Endothelial cell of umbilical vein (primary cell): ENCODE results near the gene FUZ. TPM values are rescaled to one million over a fixed set of nuclear protein-coding genes. Genes with fewer than 3 reads are reported as not detected.

Source experiments
- BruUV-seq: library from RNA; stranded (reverse); fragments of 400-500 nt; replicated peaks from 2 replicates; lab custom pipeline; 2021; lab: Mats Ljungman, UMichigan
- CTCF ChIA-PET: fragments of 300-600, 350-600 bp; sonication (Branson Sonifier 250); formaldehyde crosslinking; loops from one replicate; lab custom pipeline; 2021; ENCODE audit warnings: antibody characterized with exemption, inconsistent platforms; lab: Charles Lee
- POLR2A ChIA-PET: fragments of 300-600, 350-600 bp; sonication (Branson Sonifier 250); formaldehyde crosslinking; loops from one replicate; lab custom pipeline; 2021; ENCODE audit warnings: antibody characterized with exemption, inconsistent platforms; lab: Charles Lee
- DNase-seq: peaks from one replicate; pipeline ENCODE4 v3.0.0-alpha.2; 2011; ENCODE audit warnings: low read depth, low spot score
- FAIRE-seq: peaks from 2 replicates; lab custom pipeline; 2011; peaks lifted over from hg19 to GRCh38; lab: Jason Lieb, UNC
- H2AFZ ChIP-seq: 2 replicates; pipeline ENCODE4 v1.6.0; 2012; ENCODE audit warnings: low read depth, low read length, control low read depth, inconsistent platforms
- H3K27ac ChIP-seq: 2 replicates; pipeline ENCODE4 v1.5.1; 2011; ENCODE audit warnings: low read depth, mild to moderate bottlenecking, control low read depth, low read length, moderate library complexity; ENCODE audit not compliant: insufficient read depth
- H3K27me3 ChIP-seq, 2 experiments: 2 replicates each; pipeline versions ENCODE4 v1.6.0 to v1.6.1; 2011; ENCODE audit warnings: low read length in 2 of 2, mixed read lengths in 1 of 2; ENCODE audit not compliant: control insufficient read depth in 2 of 2, insufficient read depth in 2 of 2
- H3K36me3 ChIP-seq, 2 experiments: 2 replicates in 1 of 2; 3 replicates in 1 of 2; pipeline ENCODE4 v1.5.1; 2011; ENCODE audit warnings: low read length in 2 of 2, mild to moderate bottlenecking in 1 of 2, moderate library complexity in 1 of 2; ENCODE audit not compliant: control insufficient read depth in 2 of 2, insufficient read depth in 2 of 2; ENCODE audit errors: extremely low read depth in 1 of 2
- H3K4me1 ChIP-seq: 3 replicates; pipeline ENCODE4 v1.5.1; 2011; ENCODE audit warnings: mild to moderate bottlenecking, low read length; ENCODE audit not compliant: control insufficient read depth, insufficient read depth; ENCODE audit errors: extremely low read depth
- H3K4me2 ChIP-seq: 2 replicates; pipeline ENCODE4 v1.6.1; 2011; ENCODE audit warnings: low read length, control low read depth, mixed read lengths; ENCODE audit not compliant: insufficient read depth
- H3K4me3 ChIP-seq, 3 experiments: fragments of 200-600 bp in 1 of 3; sonication (generic), shearing (Covaris generic) in 1 of 3; replicated peaks in 1 of 3; 2 replicates each; pipeline ENCODE4 v1.5.1; 2011 to 2016; ENCODE audit warnings: control low read depth in 3 of 3, low read length in 3 of 3, mild to moderate bottlenecking in 2 of 3, inconsistent platforms in 1 of 3, low read depth in 1 of 3, moderate library complexity in 1 of 3; ENCODE audit not compliant: insufficient read depth in 1 of 3
- H3K79me2 ChIP-seq: 2 replicates; pipeline ENCODE4 v1.6.0; 2012; ENCODE audit warnings: low read length, inconsistent platforms; ENCODE audit not compliant: control insufficient read depth, insufficient read depth
- H3K9ac ChIP-seq: replicated peaks from 2 replicates; pipeline ENCODE3; 2011; ENCODE audit warnings: low read length, control low read depth; ENCODE audit not compliant: insufficient read depth; ENCODE audit errors: extremely low read depth
- H3K9me1 ChIP-seq: replicated peaks from 3 replicates; pipeline ENCODE4 v1.6.0; 2011; ENCODE audit warnings: mild to moderate bottlenecking, low read length; ENCODE audit not compliant: control insufficient read depth, insufficient read depth; ENCODE audit errors: extremely low read depth
- H3K9me3 ChIP-seq: replicated peaks from 2 replicates; pipeline ENCODE4 v1.5.1; 2012; ENCODE audit warnings: low read length, inconsistent platforms; ENCODE audit not compliant: control insufficient read depth, insufficient read depth
- H4K20me1 ChIP-seq: replicated peaks from 2 replicates; pipeline ENCODE3; 2011; ENCODE audit warnings: mild to moderate bottlenecking, low read length; ENCODE audit not compliant: control insufficient read depth, insufficient read depth; ENCODE audit errors: extremely low read depth
- CTCF ChIP-seq, 2 donors: IDR thresholded peaks; 1 replicate in 1 of 2; 2 replicates in 1 of 2; pipeline ENCODE4 v1.5.1; 2011; ENCODE audit warnings: low read length in 2 of 2, mild to moderate bottlenecking in 2 of 2, moderate library complexity in 2 of 2, control low read depth in 1 of 2, inconsistent platforms in 1 of 2, low read depth in 1 of 2; ENCODE audit not compliant: insufficient read depth in 1 of 2; ENCODE audit errors: extremely low read depth in 1 of 2
- EZH2 ChIP-seq: IDR thresholded peaks from 2 replicates; pipeline ENCODE4 v1.6.1; 2012; ENCODE audit warnings: borderline replicate concordance, low read depth, mild to moderate bottlenecking, moderate library complexity, low read length, inconsistent platforms; ENCODE audit not compliant: severe bottlenecking
- FOS ChIP-seq: IDR thresholded peaks from 2 replicates; pipeline ENCODE4 v1.6.1; 2011; ENCODE audit warnings: mild to moderate bottlenecking, low read length, moderate library complexity, borderline replicate concordance; ENCODE audit not compliant: insufficient read depth
- GATA2 ChIP-seq: IDR thresholded peaks from 2 replicates; pipeline ENCODE4 v1.7.0; 2011; ENCODE audit warnings: low read depth, mild to moderate bottlenecking, moderate library complexity, mixed read lengths, low read length; ENCODE audit not compliant: insufficient read length, insufficient read depth
- JUN ChIP-seq: IDR thresholded peaks from 2 replicates; pipeline ENCODE4 v1.6.1; 2011; ENCODE audit warnings: borderline replicate concordance, low read depth; ENCODE audit not compliant: insufficient read length, insufficient read depth
- MAX ChIP-seq: IDR thresholded peaks from 2 replicates; pipeline ENCODE4 v1.6.1; 2011; ENCODE audit not compliant: insufficient read depth, insufficient read length
- MYC ChIP-seq: IDR thresholded peaks from one replicate; pipeline ENCODE4 v1.6.1; 2011; ENCODE audit warnings: mild to moderate bottlenecking, low read depth, low read length
- POLR2A ChIP-seq: IDR thresholded peaks from 2 replicates; pipeline ENCODE4 v1.6.1; 2012; ENCODE audit warnings: low read depth, mild to moderate bottlenecking, control low read depth, low read length
- POLR2AphosphoS5 ChIP-seq: IDR thresholded peaks from 2 replicates; pipeline ENCODE4 v1.6.1; 2012; ENCODE audit warnings: low read depth, mild to moderate bottlenecking, control low read depth, low read length, moderate library complexity; ENCODE audit not compliant: insufficient read depth
- dilution Hi-C: fragments of 300-500 bp; cut with MboI; formaldehyde crosslinking; loops from one replicate; pipeline ENCODE4 v1.15.0; 2019; ENCODE audit warnings: low sequenced_read_pairs; ENCODE audit not compliant: extremely low pct_ligation_motif_present
- intact Hi-C: fragments of 100-400 bp; cut with micrococcal nuclease; formaldehyde crosslinking; loops from one replicate; pipeline ENCODE4 v1.10.0; 2022
- polyA plus RNA-seq, 4 experiments: library from polyadenylated mRNA; depleted of rRNA in 3 of 4; stranded (reverse) in 3 of 4; unstranded in 1 of 4; fragments of >200 nt; gene quantifications; 2 replicates each; pipeline versions ENCODE4 v1.2.1 to v1.2.3, GENCODE V29; 2011 to 2012; ENCODE audit warnings: missing spikeins in 1 of 4
- total RNA-seq: library from RNA; stranded (reverse); gene quantifications from 2 replicates; pipeline ENCODE4 v1.2.3, GENCODE V29; 2021

Gene FUZ
- total and polyA plus RNA-seq, 2 donors (not counting 3 experiments of a cell fraction or from before 2014, with no cell fraction given): 12.3 to 14.0 TPM

GRCh38 chr19:49861107-49861506, 48.0 kb upstream of the FUZ start:
- ChIA-PET POLR2A (no interaction called here), CTCF (no interaction called here)
- Histone ChIP-seq H3K27ac (no peak overlapping the region), H3K9ac (no peak overlapping the region), H3K36me3 (peaks cover 15 to 56% of the 10 kb centered on the region in 2 experiments), H3K4me1 (peaks cover 13% of the 10 kb centered on the region), H3K9me1 (no peaks in the 10 kb centered on the region), H3K79me2 (peaks cover 19% of the 10 kb centered on the region), H3K4me2 (no peak overlapping the region), H2AFZ (no peak overlapping the region), H3K4me3 (no peak overlapping the region), H3K9me3 (no peaks in the 10 kb centered on the region), H3K27me3 (no peaks in the 10 kb centered on the region), H4K20me1 (no peaks in the 10 kb centered on the region)
- no peak for TF ChIP-seq FOS
- TF ChIP-seq GATA2: no peak
- TF ChIP-seq MYC: no peak
- TF ChIP-seq EZH2: no peak
- TF ChIP-seq POLR2A: no peak
- TF ChIP-seq MAX: no peak
- no peak for TF ChIP-seq POLR2AphosphoS5
- TF ChIP-seq JUN: no peak
- no peak for TF ChIP-seq CTCF (IDR thresholded peaks at IDR 0.05; ENCODE audit: extremely low read depth in 1 of 2, insufficient read depth in 1 of 2, low read depth in 1 of 2, low read length in 2 of 2)
- BruUV-seq: no TSS peak
- DNase-seq (no peak), FAIRE-seq (no peak)
- dilution Hi-C loops (no loop called here), intact Hi-C loops (no loop called here)
